Prostate gland (tissue), 2 donors: ENCODE results near the gene RSRC1.

Source experiments
- POLR2A ChIP-seq: fragments of 450-650 bp; IDR thresholded peaks from one replicate; pipeline ENCODE4 v1.6.1; 2016; ENCODE audit warnings: antibody characterized with exemption, mild to moderate bottlenecking
- TF ChIP-seq, protein P1 (sequence below), 4 experiments: fragments of 200-600 bp in 2 of 4; fragments of 450-650 bp in 2 of 4; sonication (generic) in 2 of 4; IDR thresholded peaks; 1 replicate in 3 of 4; 2 replicates in 1 of 4; pipeline ENCODE4 v1.5.1; 2016 to 2019; ENCODE audit warnings: antibody characterized with exemption in 4 of 4, mild to moderate bottlenecking in 2 of 4, moderate library complexity in 2 of 4

DNA sequence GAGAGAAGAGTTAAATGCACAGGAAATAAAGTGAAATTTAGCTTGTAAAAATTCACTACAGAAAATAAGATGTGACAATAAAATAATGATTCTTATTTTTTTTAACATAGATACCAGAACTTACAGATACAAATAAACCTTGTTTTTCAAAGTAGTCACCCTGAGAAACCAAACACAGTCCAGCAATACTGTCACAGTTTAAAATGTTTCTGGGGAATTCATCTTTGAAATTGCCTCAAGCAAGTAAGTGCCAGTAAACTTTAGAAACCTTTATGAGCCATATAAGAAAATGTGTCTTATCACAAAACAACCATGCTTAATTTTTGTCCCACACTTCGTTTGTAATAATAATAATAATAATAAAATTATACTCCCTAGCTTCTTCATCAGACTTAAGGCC, 23.5 kb upstream of the RSRC1 start:
- TF ChIP-seq, protein P1, sequence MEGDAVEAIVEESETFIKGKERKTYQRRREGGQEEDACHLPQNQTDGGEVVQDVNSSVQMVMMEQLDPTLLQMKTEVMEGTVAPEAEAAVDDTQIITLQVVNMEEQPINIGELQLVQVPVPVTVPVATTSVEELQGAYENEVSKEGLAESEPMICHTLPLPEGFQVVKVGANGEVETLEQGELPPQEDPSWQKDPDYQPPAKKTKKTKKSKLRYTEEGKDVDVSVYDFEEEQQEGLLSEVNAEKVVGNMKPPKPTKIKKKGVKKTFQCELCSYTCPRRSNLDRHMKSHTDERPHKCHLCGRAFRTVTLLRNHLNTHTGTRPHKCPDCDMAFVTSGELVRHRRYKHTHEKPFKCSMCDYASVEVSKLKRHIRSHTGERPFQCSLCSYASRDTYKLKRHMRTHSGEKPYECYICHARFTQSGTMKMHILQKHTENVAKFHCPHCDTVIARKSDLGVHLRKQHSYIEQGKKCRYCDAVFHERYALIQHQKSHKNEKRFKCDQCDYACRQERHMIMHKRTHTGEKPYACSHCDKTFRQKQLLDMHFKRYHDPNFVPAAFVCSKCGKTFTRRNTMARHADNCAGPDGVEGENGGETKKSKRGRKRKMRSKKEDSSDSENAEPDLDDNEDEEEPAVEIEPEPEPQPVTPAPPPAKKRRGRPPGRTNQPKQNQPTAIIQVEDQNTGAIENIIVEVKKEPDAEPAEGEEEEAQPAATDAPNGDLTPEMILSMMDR (IDR thresholded peaks at IDR 0.05), result no peak
- TF ChIP-seq POLR2A, result no peak
